ENCODE measurements around the gene CTPS1. TPM values are rescaled to one million over a fixed set of nuclear protein-coding genes. Genes with fewer than 3 reads are reported as not detected.

Gene CTPS1
- total and polyA plus RNA-seq, 2 of the 13 experiments (the other 11 are each of a cell fraction or from before 2014, with no cell fraction given): 9.6 to 42.8 TPM

DNA sequence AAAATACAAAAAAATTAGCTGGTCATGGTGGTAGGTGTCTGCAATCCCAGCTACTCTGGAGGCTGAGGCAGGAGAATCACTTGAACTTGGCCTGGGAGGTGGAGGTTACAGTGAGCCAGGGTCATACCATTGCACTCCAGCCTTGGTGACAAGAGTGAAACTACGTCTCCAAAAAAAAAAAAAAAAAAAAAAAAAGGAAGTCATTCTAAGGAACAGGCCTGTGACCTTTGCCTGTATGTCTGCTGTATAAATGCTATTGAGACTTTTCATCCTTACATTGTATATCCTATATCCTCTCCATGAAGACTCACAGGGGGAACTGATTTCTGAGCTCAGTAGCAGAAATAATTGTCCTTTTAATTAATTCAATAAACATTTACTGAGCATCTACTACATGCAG, 7.5 kb upstream of the CTPS1 start (continued):
- TF ChIP-seq, protein P1, sequence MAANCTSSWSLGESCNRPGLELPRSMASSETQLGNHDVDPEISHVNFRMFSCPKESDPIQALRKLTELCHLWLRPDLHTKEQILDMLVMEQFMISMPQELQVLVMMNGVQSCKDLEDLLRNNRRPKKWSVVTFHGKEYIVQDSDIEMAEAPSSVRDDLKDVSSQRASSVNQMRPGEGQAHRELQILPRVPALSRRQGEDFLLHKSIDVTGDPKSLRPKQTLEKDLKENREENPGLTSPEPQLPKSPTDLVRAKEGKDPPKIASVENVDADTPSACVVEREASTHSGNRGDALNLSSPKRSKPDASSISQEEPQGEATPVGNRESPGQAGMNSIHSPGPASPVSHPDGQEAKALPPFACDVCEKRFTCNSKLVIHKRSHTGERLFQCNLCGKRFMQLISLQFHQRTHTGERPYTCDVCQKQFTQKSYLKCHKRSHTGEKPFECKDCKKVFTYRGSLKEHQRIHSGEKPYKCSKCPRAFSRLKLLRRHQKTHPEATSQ (CRISPR knock-in tag; IDR thresholded peaks at IDR 0.05; ENCODE audit: borderline replicate concordance): no peak
- no peak for TF ChIP-seq KMT2B (CRISPR knock-in tag; IDR thresholded peaks at IDR 0.05)
- TF ChIP-seq ZBTB26 (CRISPR knock-in tag; IDR thresholded peaks at IDR 0.05; ENCODE audit: borderline replicate concordance): no peak

- no peak for DNase-seq (ENCODE audit: low spot score)
- Histone ChIP-seq H3K27ac (ENCODE audit: extremely low read length, insufficient read depth, low read length) (no peak overlapping the region), H3K79me2 (ENCODE audit: insufficient read depth, low read length) (no peaks in the 10 kb centered on the region), H2AFZ (ENCODE audit: low read length) (no peak overlapping the region), H4K20me1 (ENCODE audit: insufficient read depth, low read length) (no peaks in the 10 kb centered on the region), H3K4me2 (ENCODE audit: low read depth, low read length) (no peak overlapping the region), H3K4me1 (ENCODE audit: insufficient read depth, low read length) (peaks cover 5% of the 10 kb centered on the region; the same call in 1 of the 2 replicates), H3K4me3 (replicated peaks in 1 of 3; ENCODE audit: insufficient read depth in 1 of 3, low read depth in 2 of 3, low read length in 3 of 3) (no peak overlapping the region), H3K36me3 (replicated peaks in 1 of 2; ENCODE audit: control insufficient read depth in 1 of 2, insufficient read depth in 2 of 2, low read length in 2 of 2) (no peaks in the 10 kb centered on the region), H3K27me3 (ENCODE audit: control insufficient read depth in 1 of 2, insufficient read depth in 2 of 2, low read length in 2 of 2) (peaks cover 0 to 6% of the 10 kb centered on the region in 2 experiments; a peak in 1 of 5 replicates), H3K9me3 (ENCODE audit: low read length) (no peaks in the 10 kb centered on the region), H3K9ac (ENCODE audit: insufficient read depth, low read depth, low read length) (no peak overlapping the region)
- intact Hi-C loops (cut with micrococcal nuclease; ENCODE audit: unreplicated experiment) (no loop called here), in situ Hi-C loops (cut with HindIII; ENCODE audit: extremely low pct_ligation_motif_present, low pct_unique_long_range_greater_than_20kb) (no loop called here)
- ATAC-seq: no peak
- POLR2A ChIA-PET: no interaction called here
- CTCF ChIA-PET (ENCODE audit: low intra/inter-chr PET ratio, low total read pairs): no interaction called here
- 6% methylated on average over 2 of the region's 2 CpGs for WGBS (ENCODE audit: low lambda C conversion rate)
- BruUV-seq (replicated peaks): no TSS peak
- no peak for FAIRE-seq
- TF ChIP-seq ZNF34 (CRISPR knock-in tag; IDR thresholded peaks at IDR 0.05; ENCODE audit: borderline replicate concordance) (no peak), ZBTB38 (CRISPR knock-in tag; IDR thresholded peaks at IDR 0.05) (no peak), FLYWCH1 (CRISPR knock-in tag; IDR thresholded peaks at IDR 0.05) (no peak), DNMT1 (CRISPR knock-in tag; IDR thresholded peaks at IDR 0.05) (no peak), MTA3 (CRISPR knock-in tag; IDR thresholded peaks at IDR 0.05) (no peak), MXI1 (IDR thresholded peaks at IDR 0.05; ENCODE audit: borderline replicate concordance, low read depth, low read length) (no peak), SNAPC4 (CRISPR knock-in tag; IDR thresholded peaks at IDR 0.05) (no peak), ZNF569 (CRISPR knock-in tag; IDR thresholded peaks at IDR 0.05; ENCODE audit: borderline replicate concordance) (no peak), ZNF737 (CRISPR knock-in tag; IDR thresholded peaks at IDR 0.05; ENCODE audit: borderline replicate concordance) (no peak), ZNF207 (IDR thresholded peaks at IDR 0.05; ENCODE audit: borderline replicate concordance) (no peak), MIER3 (CRISPR knock-in tag; IDR thresholded peaks at IDR 0.05; ENCODE audit: borderline replicate concordance) (no peak), ARID3A (IDR thresholded peaks at IDR 0.05; ENCODE audit: low read depth, low read length) (no peak)
These were observed 5.6 kb upstream of the CTPS1 start for GRCh38 chr1:40973912-40974311.
